ENCODE results near the gene SSBP3. TPM values are rescaled to one million over a fixed set of nuclear protein-coding genes. Genes with fewer than 3 reads are reported as not detected.
A peak's percentile ranks its signal among the peaks of the same experiment; 100 is the strongest.

SSBP3 gene
- total RNA-seq, 4 donors from 2014 or later: 32.0 to 70.2 (median 60.3) TPM

GRCh38 chr1:54356680-54357147, 49.5 kb downstream of the SSBP3 start:
- TF ChIP-seq CTCF (IDR thresholded peaks at IDR 0.05) (no peak), EP300 (IDR thresholded peaks at IDR 0.05) (no peak), POLR2A (IDR thresholded peaks at IDR 0.05) (no peak)
- H3K4me1 ChIP-seq: peaks cover 0 to 83% (median 20%) of the 10 kb centered on the region in 4 donors
- H3K27ac ChIP-seq: no peak overlapping the region
- H3K9me3 ChIP-seq: no peaks in the 10 kb centered on the region
- H3K36me3 ChIP-seq: no peaks in the 10 kb centered on the region
- H3K4me3 ChIP-seq: no peak overlapping the region
- no peak for DNase-seq (ENCODE audit: low spot score in 2 of 2)
- no peaks in the 10 kb centered on the region for H3K27me3 ChIP-seq
- 80 to 87% methylated on average over 9 of the region's 9 CpGs for WGBS, 2 donors

- 65 to 71% methylated on average over 23 to 31 of the region's 31 CpGs for WGBS, 2 donors
- no peak overlapping the region for H3K27ac ChIP-seq
- DNase-seq (ENCODE audit: low spot score in 2 of 2): no peak
- no peaks in the 10 kb centered on the region for H3K9me3 ChIP-seq
- no peaks in the 10 kb centered on the region for H3K27me3 ChIP-seq
- TF ChIP-seq EP300 (IDR thresholded peaks at IDR 0.05): no peak
- TF ChIP-seq CTCF (IDR thresholded peaks at IDR 0.05): no peak
- no peak for TF ChIP-seq POLR2A (IDR thresholded peaks at IDR 0.05)
- no peaks in the 10 kb centered on the region for H3K36me3 ChIP-seq
- H3K4me3 ChIP-seq: peak overlapping the region in 1 of 4 donors; percentile 22
- peaks cover 0 to 80% (median 20%) of the 10 kb centered on the region in 4 donors for H3K4me1 ChIP-seq
These were observed 50.1 kb downstream of the SSBP3 start for GRCh38 chr1:54355931-54356679.

GRCh38 chr1:54354899-54355298, 51.3 kb downstream of the SSBP3 start:
- no peak for TF ChIP-seq POLR2A (IDR thresholded peaks at IDR 0.05)
- TF ChIP-seq CTCF (IDR thresholded peaks at IDR 0.05): no peak
- TF ChIP-seq EP300 (IDR thresholded peaks at IDR 0.05): no peak
- WGBS, 2 donors: 43 to 57% methylated on average over 6 of the region's 6 CpGs
- no peak overlapping the region for H3K4me3 ChIP-seq
- H3K27me3 ChIP-seq: no peaks in the 10 kb centered on the region
- no peaks in the 10 kb centered on the region for H3K9me3 ChIP-seq
- H3K36me3 ChIP-seq: no peaks in the 10 kb centered on the region
- no peak for DNase-seq (ENCODE audit: low spot score in 2 of 2)
- no peak overlapping the region for H3K27ac ChIP-seq
- H3K4me1 ChIP-seq: peaks cover 0 to 77% (median 20%) of the 10 kb centered on the region in 4 donors

- Histone ChIP-seq H3K4me3 (no peak overlapping the region), H3K36me3 (no peaks in the 10 kb centered on the region), H3K9me3 (no peaks in the 10 kb centered on the region), H3K27me3 (no peaks in the 10 kb centered on the region), H3K27ac (no peak overlapping the region), H3K4me1 (peaks cover 0 to 71% (median 19%) of the 10 kb centered on the region in 4 donors)
- 60 to 85% methylated on average over 4 of the region's 4 CpGs for WGBS, 2 donors
- TF ChIP-seq EP300 (IDR thresholded peaks at IDR 0.05) (no peak), POLR2A (IDR thresholded peaks at IDR 0.05) (no peak)
- DNase-seq (ENCODE audit: low spot score in 2 of 2): no peak
These were observed 52.2 kb downstream of the SSBP3 start for GRCh38 chr1:54353959-54354358.

GRCh38 chr1:54352755-54353154, 53.4 kb downstream of the SSBP3 start:
- DNase-seq (ENCODE audit: low spot score in 2 of 2): no peak
- Histone ChIP-seq H3K9me3 (no peaks in the 10 kb centered on the region), H3K36me3 (no peaks in the 10 kb centered on the region), H3K4me1 (peaks cover 0 to 68% (median 19%) of the 10 kb centered on the region in 4 donors), H3K4me3 (no peak overlapping the region), H3K27ac (no peak overlapping the region), H3K27me3 (no peaks in the 10 kb centered on the region)
- 81 to 82% methylated on average over 17 of the region's 17 CpGs for WGBS, 2 donors
- TF ChIP-seq CTCF (IDR thresholded peaks at IDR 0.05) (no peak), EP300 (IDR thresholded peaks at IDR 0.05) (no peak), POLR2A (IDR thresholded peaks at IDR 0.05) (no peak)

Measured in tibial nerve (tissue), 4 donors.